GM10248 (cell line): Measurements from ENCODE around the gene EVI5.
A peak's percentile ranks its signal among the peaks of the same experiment; 100 is the strongest.

Experiments
- CTCF ChIA-PET: fragments of 300-600 bp; sonication (Branson Sonifier 250); formaldehyde crosslinking; extraction: SDS; loops from one replicate; lab custom pipeline; 2021; ENCODE audit warnings: antibody characterized with exemption; lab: Yijun Ruan, JAX
- POLR2A ChIA-PET: fragments of 350-650 bp; sonication (Branson Sonifier 250); formaldehyde crosslinking; extraction: SDS; loops from one replicate; lab custom pipeline; 2020; ENCODE audit warnings: antibody characterized with exemption; lab: Yijun Ruan, JAX
- DNase-seq: peaks from one replicate; pipeline ENCODE4 v3.0.0; 2012; ENCODE audit errors: extremely low spot score
- TF ChIP-seq, protein P1 (sequence below): IDR thresholded peaks from 2 replicates; pipeline ENCODE4 v1.5.1; 2012; ENCODE audit warnings: mild to moderate bottlenecking, low read depth; ENCODE audit errors: extremely low read depth, missing control alignments, control extremely low read depth

Gene EVI5

GRCh38 chr1:92466683-92467352, 318.1 kb downstream of the EVI5 start:
- DNase-seq, result no peak
- TF ChIP-seq, protein P1, sequence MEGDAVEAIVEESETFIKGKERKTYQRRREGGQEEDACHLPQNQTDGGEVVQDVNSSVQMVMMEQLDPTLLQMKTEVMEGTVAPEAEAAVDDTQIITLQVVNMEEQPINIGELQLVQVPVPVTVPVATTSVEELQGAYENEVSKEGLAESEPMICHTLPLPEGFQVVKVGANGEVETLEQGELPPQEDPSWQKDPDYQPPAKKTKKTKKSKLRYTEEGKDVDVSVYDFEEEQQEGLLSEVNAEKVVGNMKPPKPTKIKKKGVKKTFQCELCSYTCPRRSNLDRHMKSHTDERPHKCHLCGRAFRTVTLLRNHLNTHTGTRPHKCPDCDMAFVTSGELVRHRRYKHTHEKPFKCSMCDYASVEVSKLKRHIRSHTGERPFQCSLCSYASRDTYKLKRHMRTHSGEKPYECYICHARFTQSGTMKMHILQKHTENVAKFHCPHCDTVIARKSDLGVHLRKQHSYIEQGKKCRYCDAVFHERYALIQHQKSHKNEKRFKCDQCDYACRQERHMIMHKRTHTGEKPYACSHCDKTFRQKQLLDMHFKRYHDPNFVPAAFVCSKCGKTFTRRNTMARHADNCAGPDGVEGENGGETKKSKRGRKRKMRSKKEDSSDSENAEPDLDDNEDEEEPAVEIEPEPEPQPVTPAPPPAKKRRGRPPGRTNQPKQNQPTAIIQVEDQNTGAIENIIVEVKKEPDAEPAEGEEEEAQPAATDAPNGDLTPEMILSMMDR, result no peak
- ChIA-PET CTCF (interaction anchor here (1.1 kb wide), 1 partner anchor 16 kb away, joined by 4 read pairs; no protein-coding TSS in a partner anchor), POLR2A (no interaction called here)

GRCh38 chr1:92465256-92465647, 319.7 kb downstream of the EVI5 start:
- POLR2A ChIA-PET, result no interaction called here

GRCh38 chr1:92464588-92465255, 320.2 kb downstream of the EVI5 start:
- TF ChIP-seq, protein P1, result no peak
- ChIA-PET POLR2A (no interaction called here), CTCF (interaction anchor here (1.1 to 1.5 kb wide), 2 partner anchors 9 to 22 kb away, joined by 3 to 4 read pairs; partner anchors contain the start of gene GFI1)
- no peak for DNase-seq

More at GRCh38 chr1:92465256-92465647, 319.7 kb downstream of the EVI5 start:
- DNase-seq, result no peak
- TF ChIP-seq, protein P1, result no peak
- CTCF ChIA-PET, result interaction anchor here (1.1 to 1.5 kb wide), 2 partner anchors 9 to 22 kb away, joined by 3 to 4 read pairs; partner anchors contain the start of gene GFI1

DNA sequence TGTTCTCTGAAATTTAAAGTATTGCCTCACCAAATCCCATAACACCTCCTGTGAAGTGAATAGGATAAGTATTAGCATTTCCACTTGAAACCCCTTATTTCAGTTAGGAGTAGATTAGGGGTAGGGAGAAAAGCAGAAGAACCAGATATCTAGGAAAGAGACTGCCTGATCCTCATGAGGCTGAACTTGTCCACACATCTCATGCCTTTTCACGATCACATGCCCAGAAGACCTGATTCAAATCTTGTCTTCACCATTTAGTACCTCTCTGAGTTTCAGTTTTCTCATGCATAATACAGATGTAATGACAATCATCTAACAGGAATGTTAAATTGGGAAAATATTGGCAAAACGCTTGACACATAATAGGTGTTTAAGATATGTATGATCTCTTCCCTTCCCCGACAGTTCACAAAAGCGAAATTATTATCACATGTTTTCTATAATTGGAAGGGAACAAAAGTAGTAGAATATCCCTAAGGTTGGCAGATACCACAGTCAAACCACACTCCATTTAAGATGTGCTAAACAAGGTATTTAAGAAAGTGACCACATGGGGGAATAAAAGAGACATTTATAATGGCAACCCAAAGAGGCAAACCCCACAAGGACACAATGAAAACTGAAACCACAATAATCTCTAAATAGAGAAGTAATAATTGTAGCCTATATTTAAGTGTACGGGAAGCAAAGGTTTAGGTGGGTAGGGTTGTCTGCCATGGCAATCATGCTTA, 323.4 kb downstream of the EVI5 start:
- ChIA-PET POLR2A (no interaction called here), CTCF (interaction anchor here (1.0 to 1.5 kb wide), 2 partner anchors 21 to 24 kb away, joined by 3 to 5 read pairs; no protein-coding TSS in a partner anchor)
- TF ChIP-seq, protein P1, result peak; percentile 12
- peak; percentile 55 for DNase-seq

- POLR2A ChIA-PET, result no interaction called here
- no peak for DNase-seq
- TF ChIP-seq, protein P1, result no peak
- CTCF ChIA-PET, result interaction anchor here (1.1 to 2.1 kb wide), 3 partner anchors 14 to 27 kb away, joined by 3 to 9 read pairs (median 5); partner anchors contain the start of gene GFI1
Observed at GRCh38 chr1:92459871-92460320, 325.0 kb downstream of the EVI5 start.
